Stimulated activated naive B cell treated with anti-CD40 and anti-IgM and Interleukin-4, amounts not matched to agents 10 μg/mL and 1 μg/mL and 100 μg/mL, for 72 hours (primary cell): Measurements from ENCODE around the gene SLC24A3.
"Not testable (repeated sequence)": the region's sequence is repeated elsewhere in the genome, so short reads cannot be mapped to it uniquely, and the experiment has no call there.

Source experiments
- ATAC-seq, 2 donors: fragments of 150-1000 bp; cut with Tn5 transposase; replicated peaks; 2 replicates each; pipeline ENCODE4 v1.10.0; 2021; ENCODE audit warnings: moderate library complexity in 1 of 2
- DNase-seq: peaks from one replicate; pipeline ENCODE4 v3.0.0; 2021
- H3K27ac Mint-ChIP-seq: one replicate; pipeline ENCODE4 v1.8.0; 2022; ENCODE audit warnings: mild to moderate bottlenecking, mixed read lengths
- H3K27me3 Mint-ChIP-seq, 2 donors: one replicate each; pipeline ENCODE4 v1.8.0; 2022; ENCODE audit warnings: mixed read lengths in 2 of 2
- H3K36me3 Mint-ChIP-seq, 2 donors: one replicate each; pipeline ENCODE4 v1.8.0; 2022; ENCODE audit warnings: mixed read lengths in 2 of 2, mild to moderate bottlenecking in 1 of 2
- H3K4me1 Mint-ChIP-seq, 2 donors: one replicate each; pipeline ENCODE4 v1.8.0; 2022; ENCODE audit warnings: mixed read lengths in 2 of 2, mild to moderate bottlenecking in 1 of 2
- H3K4me3 Mint-ChIP-seq, 2 donors: one replicate each; pipeline ENCODE4 v1.8.0; 2022; ENCODE audit warnings: mild to moderate bottlenecking in 2 of 2, mixed read lengths in 2 of 2, moderate library complexity in 1 of 2
- H3K9me3 Mint-ChIP-seq, 2 donors: one replicate each; pipeline ENCODE4 v1.8.0; 2022; ENCODE audit warnings: mixed read lengths in 2 of 2, mild to moderate bottlenecking in 1 of 2

Gene SLC24A3

DNA sequence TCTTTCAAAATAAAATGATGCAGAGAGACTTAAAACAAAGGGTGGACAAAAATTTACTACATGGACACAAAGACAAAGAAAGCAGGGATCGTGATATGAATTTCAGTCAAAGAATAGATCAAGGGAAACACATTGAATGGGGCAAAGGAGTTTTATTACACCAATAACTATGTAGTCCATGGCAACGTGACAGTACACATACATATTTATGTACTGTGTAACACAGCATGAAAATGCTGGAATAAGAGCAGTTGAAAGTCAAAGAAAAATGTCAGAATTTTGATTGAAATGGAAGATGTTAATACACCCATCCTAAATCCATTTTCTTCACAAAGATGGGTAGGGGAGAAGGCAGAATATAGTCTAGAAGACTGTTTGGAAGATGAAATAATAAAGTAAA, 536.2 kb downstream of the SLC24A3 start:
- Mint-ChIP-seq H3K4me1 (peaks cover 15 to 21% of the 10 kb centered on the region in 2 donors), H3K27ac (no peak overlapping the region), H3K27me3 (peaks cover 15 to 36% of the 10 kb centered on the region in 2 donors), H3K4me3 (no peak overlapping the region), H3K9me3 (peaks cover 3 to 4% of the 10 kb centered on the region in 2 donors), H3K36me3 (peaks cover 0 to 2% of the 10 kb centered on the region in 2 donors)
- DNase-seq (no peak), ATAC-seq (no peak)

DNA sequence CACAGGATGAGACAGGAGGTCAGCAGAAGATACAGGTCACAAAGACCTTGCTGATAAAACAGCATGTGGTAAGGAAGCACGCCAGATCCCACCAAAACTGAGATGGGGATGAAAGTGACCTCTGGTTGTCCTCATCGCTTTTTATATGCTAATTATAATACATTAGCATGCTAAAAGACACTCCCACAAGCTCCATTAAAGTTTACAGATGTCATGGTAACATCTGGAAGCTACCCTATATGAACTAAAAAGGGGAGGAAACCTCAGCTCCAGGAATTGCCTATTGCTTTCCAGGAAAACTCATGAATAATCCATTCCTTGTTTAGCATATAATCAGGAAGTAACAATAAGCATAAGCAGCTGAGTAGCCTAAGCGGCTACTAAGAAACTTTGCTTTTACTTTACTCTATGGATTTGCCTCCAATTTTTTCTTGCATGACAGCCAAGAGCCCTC, 537.2 kb downstream of the SLC24A3 start:
- H3K36me3 Mint-ChIP-seq = peaks cover 0 to 3% of the 10 kb centered on the region in 2 donors
- ATAC-seq = no peak
- DNase-seq = no peak
- H3K4me3 Mint-ChIP-seq = no peak overlapping the region
- H3K9me3 Mint-ChIP-seq = peaks cover 1 to 2% of the 10 kb centered on the region in 2 donors
- peaks cover 21 to 41% of the 10 kb centered on the region in 2 donors for H3K27me3 Mint-ChIP-seq
- H3K27ac Mint-ChIP-seq = no peak overlapping the region
- H3K4me1 Mint-ChIP-seq = peaks cover 15 to 21% of the 10 kb centered on the region in 2 donors

DNA sequence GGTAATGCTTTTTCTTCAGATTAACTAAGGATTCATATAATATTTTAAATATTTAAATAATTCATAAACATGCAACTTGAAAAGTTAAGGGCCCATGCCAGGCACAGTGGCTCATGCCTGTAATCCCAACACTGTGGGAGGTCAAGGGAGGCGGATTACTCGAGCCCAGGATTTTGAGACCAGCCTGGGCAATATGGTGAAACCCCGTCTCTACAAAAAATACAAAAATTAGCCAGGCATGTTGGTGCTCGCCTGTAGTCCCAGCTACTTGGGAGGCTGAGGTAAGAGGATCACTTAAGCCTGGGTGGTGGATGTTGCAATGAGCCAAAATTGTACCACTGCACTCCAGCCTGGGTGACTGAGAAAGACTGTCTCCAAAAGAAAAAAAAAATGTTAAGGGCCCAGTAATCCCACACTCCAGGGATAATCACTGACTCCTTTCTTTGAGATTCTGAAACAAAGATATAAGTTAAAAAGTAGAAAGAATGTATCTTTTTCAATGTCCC, 537.7 kb downstream of the SLC24A3 start:
- H3K4me3 Mint-ChIP-seq = no peak overlapping the region
- ATAC-seq (no peak), DNase-seq (no peak)
- no peaks in the 10 kb centered on the region for H3K9me3 Mint-ChIP-seq
- peaks cover 21 to 40% of the 10 kb centered on the region in 2 donors for H3K27me3 Mint-ChIP-seq
- H3K4me1 Mint-ChIP-seq = peaks cover 15 to 21% of the 10 kb centered on the region in 2 donors
- H3K27ac Mint-ChIP-seq = no peak overlapping the region
- peaks cover 0 to 3% of the 10 kb centered on the region in 2 donors for H3K36me3 Mint-ChIP-seq

DNA sequence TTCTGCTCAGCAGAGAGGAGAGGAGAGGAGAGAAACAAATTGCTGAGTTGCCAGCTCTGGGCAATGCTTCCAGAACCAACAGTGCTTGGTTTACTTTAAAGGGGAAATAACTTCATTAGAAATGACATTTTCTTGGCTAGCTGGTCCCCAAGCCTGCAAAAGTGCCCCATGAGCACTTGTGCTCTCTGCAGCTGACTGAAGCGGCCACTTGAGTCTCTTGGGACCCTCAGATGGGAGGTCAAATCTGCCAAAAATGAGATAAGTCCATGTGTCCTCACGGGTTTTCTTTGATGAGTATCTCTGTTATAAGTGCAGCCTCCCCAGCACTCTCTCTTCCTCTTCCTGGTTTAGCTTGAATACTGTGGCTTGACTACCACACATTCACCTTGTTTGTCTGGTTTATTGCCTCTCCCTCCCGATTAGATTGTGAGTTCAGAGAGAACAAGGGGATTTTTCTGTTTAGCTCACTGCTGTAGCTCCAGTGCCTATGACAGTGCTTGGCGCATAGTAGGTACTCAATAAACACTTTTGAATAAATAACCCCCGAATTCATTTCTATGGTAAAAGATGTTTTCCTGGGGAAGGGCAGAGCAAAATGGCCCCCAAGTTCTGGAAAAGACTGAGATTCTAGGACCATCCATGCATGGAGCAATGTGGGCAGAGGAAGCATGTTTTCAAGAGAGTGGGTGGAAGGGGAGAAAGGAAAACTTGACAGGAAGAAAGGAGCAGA, 538.6 kb downstream of the SLC24A3 start:
- ATAC-seq = peak; percentile 98
- H3K27ac Mint-ChIP-seq = peak overlapping the region; percentile 82
- H3K4me1 Mint-ChIP-seq = peaks cover 15 to 22% of the 10 kb centered on the region in 2 donors
- H3K9me3 Mint-ChIP-seq = no peaks in the 10 kb centered on the region
- H3K4me3 Mint-ChIP-seq = peak overlapping the region; percentile 19 to 26
- H3K27me3 Mint-ChIP-seq = peaks cover 23 to 43% of the 10 kb centered on the region in 2 donors
- peaks cover 0 to 3% of the 10 kb centered on the region in 2 donors for H3K36me3 Mint-ChIP-seq
- peak; percentile 48 for DNase-seq

DNA sequence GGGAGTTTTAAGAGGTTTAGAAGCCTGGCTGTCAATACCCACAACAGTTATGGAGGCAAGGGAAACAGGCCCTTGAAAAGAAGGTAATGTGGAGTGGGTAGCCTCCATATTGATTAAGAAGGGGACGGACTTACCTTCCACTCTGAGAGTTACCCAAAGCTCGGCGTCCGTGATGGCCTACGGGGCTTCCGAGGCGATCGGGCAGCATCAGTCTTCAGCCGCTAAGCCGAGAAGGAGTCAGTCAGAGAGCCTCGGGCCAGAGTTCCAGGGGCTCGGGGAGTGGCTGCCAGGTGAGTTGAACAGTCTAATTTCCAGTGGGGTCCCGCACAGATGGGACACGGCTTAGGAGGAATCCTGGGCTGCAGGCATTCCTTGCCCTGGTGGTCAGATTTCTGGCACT, 541.8 kb downstream of the SLC24A3 start:
- not testable (repeated sequence) for H3K9me3 Mint-ChIP-seq, H3K36me3 Mint-ChIP-seq, H3K4me3 Mint-ChIP-seq, DNase-seq, H3K27ac Mint-ChIP-seq, ATAC-seq
- Mint-ChIP-seq H3K27me3 (peaks cover 36 to 60% of the 10 kb centered on the region in 2 donors), H3K4me1 (peaks cover 26 to 46% of the 10 kb centered on the region in 2 donors)

DNA sequence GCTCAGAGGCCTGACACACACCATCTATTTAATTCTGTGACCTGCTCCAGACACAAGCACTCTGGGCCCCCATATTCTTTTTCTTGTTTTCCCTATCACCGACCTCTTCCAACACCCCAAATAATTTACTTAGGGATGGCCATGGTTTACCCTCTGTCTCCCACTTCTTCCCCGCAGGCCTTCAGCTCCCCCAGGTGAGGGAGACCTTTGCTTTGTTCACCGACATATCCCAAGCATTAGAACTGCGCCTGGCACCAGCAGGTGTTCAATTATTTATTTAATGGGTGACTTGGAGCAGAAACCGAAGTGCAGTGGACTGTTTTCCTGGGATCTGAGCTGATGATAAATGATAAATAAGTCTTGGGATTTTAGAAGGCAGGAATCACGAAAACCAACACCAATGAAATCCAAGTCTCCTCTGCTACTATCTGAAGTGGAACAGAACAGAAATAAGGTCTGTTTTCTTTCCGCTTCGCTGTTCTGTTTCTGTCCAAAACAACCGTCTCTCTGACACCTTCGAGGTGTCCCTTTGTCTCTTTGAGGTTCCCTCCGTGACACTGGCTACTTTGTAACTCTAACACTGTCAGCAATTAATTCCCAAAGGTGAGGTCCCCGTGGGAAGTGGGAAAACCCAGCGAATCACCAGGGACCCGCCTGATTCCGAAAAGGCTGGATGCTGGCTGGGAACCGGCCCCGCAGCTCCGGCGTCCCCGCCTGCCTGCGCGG, 544.5 kb downstream of the SLC24A3 start:
- no peak for ATAC-seq
- DNase-seq = no peak
- no peaks in the 10 kb centered on the region for H3K9me3 Mint-ChIP-seq
- H3K4me1 Mint-ChIP-seq = peaks cover 22 to 41% of the 10 kb centered on the region in 2 donors
- peaks cover 43 to 58% of the 10 kb centered on the region in 2 donors for H3K27me3 Mint-ChIP-seq
- H3K27ac Mint-ChIP-seq = no peak overlapping the region
- peak overlapping the region; percentile 90 to 91 for H3K4me3 Mint-ChIP-seq
- H3K36me3 Mint-ChIP-seq = peaks cover 0 to 4% of the 10 kb centered on the region in 2 donors

DNA sequence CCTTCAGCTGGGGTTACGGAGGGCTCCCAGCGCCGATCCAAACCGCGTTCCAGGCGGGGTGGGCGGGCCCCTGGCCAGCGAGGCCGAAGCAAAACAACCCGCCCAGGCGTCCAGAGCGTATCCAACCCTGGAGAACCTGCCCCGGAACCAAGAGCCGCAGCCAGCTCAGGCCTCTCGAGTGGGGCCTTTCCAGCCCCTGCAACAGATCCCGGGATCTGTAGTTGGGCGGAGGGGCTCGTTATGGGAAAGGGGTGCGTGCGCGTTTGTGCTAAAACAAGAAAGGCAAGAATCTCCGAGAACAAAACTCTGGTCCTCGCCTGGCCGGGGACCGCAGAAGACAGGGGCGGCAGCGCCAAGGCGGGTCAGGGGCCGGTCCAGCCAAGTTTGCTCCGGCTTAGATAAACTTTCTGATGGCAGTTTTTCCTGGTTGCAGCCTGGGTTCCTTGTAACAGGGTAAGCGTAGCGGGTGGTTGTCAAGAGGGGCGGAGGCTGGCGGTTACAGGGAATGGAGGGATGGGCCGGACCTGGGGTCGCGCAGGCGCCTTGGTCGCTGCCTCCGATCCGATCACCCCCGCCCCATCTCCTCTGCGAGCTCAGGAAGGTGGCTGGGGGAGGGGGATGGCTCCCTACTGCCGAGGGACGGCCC, 545.2 kb downstream of the SLC24A3 start:
- H3K27me3 Mint-ChIP-seq = peaks cover 46 to 58% of the 10 kb centered on the region in 2 donors

DNA sequence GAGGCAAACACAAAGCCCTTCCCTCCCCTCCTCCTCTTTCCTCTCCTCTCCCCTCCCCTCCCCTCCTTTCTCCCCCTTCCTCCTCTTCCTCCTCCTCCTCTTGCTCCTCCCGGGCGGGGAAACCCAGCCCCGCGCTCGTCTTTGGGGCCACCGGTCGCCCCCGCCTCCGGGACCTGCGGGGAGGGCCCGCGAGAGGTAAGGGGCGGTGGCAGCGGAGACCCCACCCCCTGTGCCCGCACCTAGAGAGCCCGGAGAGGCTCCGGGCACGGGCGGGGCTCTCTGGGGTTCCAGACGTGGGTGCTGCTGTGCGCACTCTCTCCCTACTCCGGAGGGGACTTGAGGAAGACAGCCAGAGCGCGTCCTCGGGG, 545.7 kb downstream of the SLC24A3 start, which contains the start of gene RIN2:
Gene RIN2, plus strand, starts transcription at position 126 of the 368 bp plus-strand sequence. CDS start 131,344 bp downstream, outside the sequence.
- H3K4me1 Mint-ChIP-seq = peaks cover 21 to 43% of the 10 kb centered on the region in 2 donors
- DNase-seq (peak; percentile 31), ATAC-seq (peak; percentile 65 to 77)
- peaks cover 0 to 7% of the 10 kb centered on the region in 2 donors for H3K36me3 Mint-ChIP-seq
- H3K9me3 Mint-ChIP-seq = no peaks in the 10 kb centered on the region
- H3K4me3 Mint-ChIP-seq = peak within 1 kb of the TSS; percentile 90 to 91
- H3K27ac Mint-ChIP-seq = peak within 1 kb of the TSS; percentile 78
- peaks cover 43 to 53% of the 10 kb centered on the region in 2 donors for H3K27me3 Mint-ChIP-seq

More for the DNA sequence above, 545.2 kb downstream of the SLC24A3 start:
- peaks cover 21 to 43% of the 10 kb centered on the region in 2 donors for H3K4me1 Mint-ChIP-seq
- DNase-seq (no peak), ATAC-seq (peak; percentile 64 to 70)
- H3K4me3 Mint-ChIP-seq = peak overlapping the region; percentile 90 to 91
- no peaks in the 10 kb centered on the region for H3K9me3 Mint-ChIP-seq
- H3K27ac Mint-ChIP-seq = peak overlapping the region; percentile 70
- peaks cover 0 to 7% of the 10 kb centered on the region in 2 donors for H3K36me3 Mint-ChIP-seq

DNA sequence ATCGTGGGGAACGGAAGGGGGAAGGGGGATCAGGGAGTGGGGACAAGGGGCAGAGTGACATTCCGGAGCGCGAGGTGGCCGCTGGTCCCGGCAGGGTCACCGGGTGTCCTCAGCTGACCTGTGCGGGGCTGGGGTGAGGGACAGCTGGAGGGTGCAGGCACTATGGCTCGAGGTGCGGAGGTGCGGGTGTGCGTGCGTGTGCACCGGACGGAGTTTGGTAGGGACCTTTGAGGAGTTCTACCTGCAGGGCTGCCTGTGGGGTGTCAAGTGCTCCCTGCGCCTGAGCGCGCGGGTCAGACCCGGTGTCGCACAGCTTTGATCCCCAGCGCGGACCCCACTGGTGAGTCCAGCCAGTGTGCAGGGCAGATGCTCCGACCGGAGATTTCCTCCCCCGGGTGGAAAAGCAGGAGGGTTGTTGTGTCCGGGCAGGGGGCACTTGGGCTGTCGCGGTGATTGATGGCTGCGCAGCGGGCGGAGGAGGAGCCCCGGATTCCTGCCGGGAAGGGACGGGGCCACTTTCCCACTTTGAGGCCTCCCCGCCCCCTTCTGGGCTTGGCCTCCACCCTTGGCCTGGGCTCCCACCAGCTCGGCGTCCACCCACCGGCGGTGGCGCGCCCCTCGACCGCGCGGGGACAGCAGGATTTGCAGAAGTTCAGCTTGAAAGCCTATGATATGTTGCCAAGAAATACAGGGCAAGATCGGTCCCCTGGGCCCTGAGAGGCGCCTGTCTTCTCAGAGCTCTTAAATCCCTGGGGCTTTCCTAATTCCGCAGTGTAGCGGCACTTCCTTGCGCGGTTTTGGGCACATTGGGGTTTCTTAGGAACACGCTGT, 546.3 kb downstream of the SLC24A3 start:
- H3K4me3 Mint-ChIP-seq = peak overlapping the region; percentile 90 to 91
- ATAC-seq = peak; percentile 55 to 58
- H3K4me1 Mint-ChIP-seq = peaks cover 21 to 43% of the 10 kb centered on the region in 2 donors
- peaks cover 0 to 4% of the 10 kb centered on the region in 2 donors for H3K36me3 Mint-ChIP-seq
- peaks cover 37 to 48% of the 10 kb centered on the region in 2 donors for H3K27me3 Mint-ChIP-seq
- peak overlapping the region; percentile 78 for H3K27ac Mint-ChIP-seq
- no peaks in the 10 kb centered on the region for H3K9me3 Mint-ChIP-seq
- peak; percentile 6 for DNase-seq

DNA sequence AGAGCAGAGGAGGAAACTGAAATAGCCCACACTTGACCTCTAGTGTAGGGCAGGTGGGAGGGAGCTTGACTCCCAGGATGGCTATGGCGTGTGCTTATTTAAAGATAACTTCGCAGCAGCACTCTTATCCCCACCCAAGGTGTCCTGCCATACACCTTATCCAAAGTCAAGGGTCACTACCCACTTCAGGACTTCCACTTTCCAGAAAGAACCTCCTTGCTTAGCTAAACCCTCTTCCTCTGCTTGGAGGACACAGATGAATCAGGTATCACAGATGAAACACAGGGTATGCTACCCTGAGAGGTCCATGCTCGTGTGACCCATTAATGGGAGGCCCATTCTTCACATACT, 547.9 kb downstream of the SLC24A3 start:
- peaks cover 0 to 4% of the 10 kb centered on the region in 2 donors for H3K36me3 Mint-ChIP-seq
- DNase-seq (no peak), ATAC-seq (no peak)
- peaks cover 32 to 40% of the 10 kb centered on the region in 2 donors for H3K27me3 Mint-ChIP-seq
- H3K4me1 Mint-ChIP-seq = peaks cover 27 to 43% of the 10 kb centered on the region in 2 donors
- no peak overlapping the region for H3K27ac Mint-ChIP-seq
- H3K9me3 Mint-ChIP-seq = no peaks in the 10 kb centered on the region
- H3K4me3 Mint-ChIP-seq = no peak overlapping the region

DNA sequence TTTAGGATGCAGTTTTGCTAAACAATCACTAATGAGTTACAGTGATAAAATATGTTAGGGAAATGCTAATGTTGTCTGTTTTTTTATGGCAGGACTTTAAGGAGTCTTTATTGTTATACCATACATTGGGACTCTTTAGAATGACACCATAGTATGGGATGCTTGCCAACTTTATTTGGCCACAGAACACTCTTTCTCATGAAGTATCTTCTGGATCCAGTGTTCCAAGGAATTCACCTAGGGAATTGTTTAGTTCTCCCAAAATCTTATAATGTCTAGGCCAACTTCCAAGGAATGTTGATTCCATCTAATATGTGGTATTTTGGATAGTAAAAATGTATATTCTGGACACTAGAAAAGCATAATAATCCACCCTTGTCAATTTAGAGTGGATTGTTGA, 548.9 kb downstream of the SLC24A3 start:
- H3K36me3 Mint-ChIP-seq = peaks cover 0 to 4% of the 10 kb centered on the region in 2 donors
- DNase-seq (no peak), ATAC-seq (no peak)
- peaks cover 27 to 38% of the 10 kb centered on the region in 2 donors for H3K4me1 Mint-ChIP-seq
- peaks cover 34 to 44% of the 10 kb centered on the region in 2 donors for H3K27me3 Mint-ChIP-seq
- H3K4me3 Mint-ChIP-seq = no peak overlapping the region
- no peaks in the 10 kb centered on the region for H3K9me3 Mint-ChIP-seq
- H3K27ac Mint-ChIP-seq = no peak overlapping the region

DNA sequence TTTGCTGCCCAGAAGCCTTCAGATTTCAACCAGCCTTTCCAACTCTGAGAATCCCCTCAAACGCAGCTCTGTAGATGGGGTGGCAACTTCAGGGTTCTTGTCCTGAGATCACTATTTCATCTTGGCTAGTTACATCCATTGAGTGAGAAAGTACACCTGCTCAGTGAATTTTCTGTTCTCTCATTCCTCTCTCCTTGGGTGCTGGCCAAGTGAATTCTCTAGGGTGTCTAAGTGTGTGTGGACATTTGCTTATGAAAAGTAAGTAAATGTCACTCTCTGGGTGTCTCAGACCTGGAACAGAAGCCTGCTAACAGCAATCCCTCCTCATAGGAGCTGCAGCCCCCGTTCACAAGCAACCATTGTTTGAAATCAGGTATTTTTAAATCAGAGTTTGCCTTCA, 549.4 kb downstream of the SLC24A3 start:
- peaks cover 36 to 45% of the 10 kb centered on the region in 2 donors for H3K27me3 Mint-ChIP-seq
- ATAC-seq (no peak), DNase-seq (no peak)
- H3K27ac Mint-ChIP-seq = no peak overlapping the region
- H3K4me1 Mint-ChIP-seq = peaks cover 24 to 33% of the 10 kb centered on the region in 2 donors
- H3K9me3 Mint-ChIP-seq = no peaks in the 10 kb centered on the region
- H3K4me3 Mint-ChIP-seq = no peak overlapping the region
- peaks cover 0 to 4% of the 10 kb centered on the region in 2 donors for H3K36me3 Mint-ChIP-seq

DNA sequence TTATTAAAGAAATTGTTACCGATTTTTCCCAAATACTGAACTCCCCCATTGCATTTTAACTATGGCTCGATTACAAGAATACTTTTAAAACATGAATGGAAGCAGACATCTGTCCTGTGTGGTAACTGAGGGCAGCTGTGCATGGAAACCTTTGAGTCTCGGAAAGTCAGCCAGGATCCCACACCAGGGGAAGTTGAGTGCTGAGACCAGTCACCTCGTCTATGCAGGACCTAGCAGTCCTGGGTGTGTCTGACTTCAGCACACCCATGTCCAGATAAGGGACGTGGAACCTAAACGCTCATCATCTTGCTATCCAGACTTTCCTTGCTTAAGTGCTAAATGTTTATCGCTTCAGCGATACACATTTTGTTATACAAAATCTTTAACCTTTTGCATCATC, 551.8 kb downstream of the SLC24A3 start:
- peaks cover 16 to 17% of the 10 kb centered on the region in 2 donors for H3K4me1 Mint-ChIP-seq
- peaks cover 0 to 3% of the 10 kb centered on the region in 2 donors for H3K36me3 Mint-ChIP-seq
- peaks cover 42 to 47% of the 10 kb centered on the region in 2 donors for H3K27me3 Mint-ChIP-seq
- no peak overlapping the region for H3K27ac Mint-ChIP-seq
- ATAC-seq = peak in 1 of 2 donors; percentile 73
- H3K9me3 Mint-ChIP-seq = no peaks in the 10 kb centered on the region
- H3K4me3 Mint-ChIP-seq = no peak overlapping the region
- DNase-seq = no peak
